Body of pancreas (tissue), 4 donors: ENCODE results near the gene UBE2E2.

Experiments used
- POLR2A ChIP-seq, 3 donors: fragments of 450-650 bp; IDR thresholded peaks; one replicate each; pipeline ENCODE4 v1.6.1; 2016; ENCODE audit warnings: antibody characterized with exemption in 3 of 3, mild to moderate bottlenecking in 2 of 3
- TF ChIP-seq, protein P1 (sequence below), 7 experiments: fragments of 450-650 bp in 4 of 7; fragments of 200-600 bp in 3 of 7; sonication (generic) in 3 of 7; IDR thresholded peaks; one replicate each; pipeline ENCODE4 v1.5.1; 2016 to 2019; ENCODE audit warnings: antibody characterized with exemption in 7 of 7

DNA sequence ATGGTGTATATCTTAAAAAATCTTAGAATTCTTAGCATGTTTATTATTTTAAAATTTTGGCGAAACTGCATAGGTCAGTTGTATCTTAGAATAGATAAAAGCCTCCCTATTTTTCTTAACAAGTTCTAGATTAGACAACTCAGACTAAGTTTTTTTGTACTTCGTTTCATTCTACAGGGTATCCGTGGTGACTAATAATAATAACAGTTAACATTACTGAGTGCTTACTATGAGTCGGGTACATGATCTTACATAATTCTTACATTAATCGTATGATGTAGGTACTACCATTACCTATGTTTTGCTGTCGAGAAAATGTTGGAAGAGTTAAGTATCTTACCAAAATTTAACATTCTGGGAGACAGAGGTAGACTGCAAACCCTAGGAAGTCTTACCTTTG, 60.7 kb downstream of the UBE2E2 start:
- TF ChIP-seq POLR2A (IDR thresholded peaks at IDR 0.05) = no peak
- TF ChIP-seq, protein P1, sequence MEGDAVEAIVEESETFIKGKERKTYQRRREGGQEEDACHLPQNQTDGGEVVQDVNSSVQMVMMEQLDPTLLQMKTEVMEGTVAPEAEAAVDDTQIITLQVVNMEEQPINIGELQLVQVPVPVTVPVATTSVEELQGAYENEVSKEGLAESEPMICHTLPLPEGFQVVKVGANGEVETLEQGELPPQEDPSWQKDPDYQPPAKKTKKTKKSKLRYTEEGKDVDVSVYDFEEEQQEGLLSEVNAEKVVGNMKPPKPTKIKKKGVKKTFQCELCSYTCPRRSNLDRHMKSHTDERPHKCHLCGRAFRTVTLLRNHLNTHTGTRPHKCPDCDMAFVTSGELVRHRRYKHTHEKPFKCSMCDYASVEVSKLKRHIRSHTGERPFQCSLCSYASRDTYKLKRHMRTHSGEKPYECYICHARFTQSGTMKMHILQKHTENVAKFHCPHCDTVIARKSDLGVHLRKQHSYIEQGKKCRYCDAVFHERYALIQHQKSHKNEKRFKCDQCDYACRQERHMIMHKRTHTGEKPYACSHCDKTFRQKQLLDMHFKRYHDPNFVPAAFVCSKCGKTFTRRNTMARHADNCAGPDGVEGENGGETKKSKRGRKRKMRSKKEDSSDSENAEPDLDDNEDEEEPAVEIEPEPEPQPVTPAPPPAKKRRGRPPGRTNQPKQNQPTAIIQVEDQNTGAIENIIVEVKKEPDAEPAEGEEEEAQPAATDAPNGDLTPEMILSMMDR (IDR thresholded peaks at IDR 0.05) = no peak
